Activated CD4-positive, alpha-beta memory T cell treated with anti-CD3 and anti-CD28 coated beads, Interleukin-2, amount 10 ng/mL, durations not matched to agents 7 days and 5 days (primary cell): ENCODE data around the gene ARHGAP25. TPM values are rescaled to one million over a fixed set of nuclear protein-coding genes. Genes with fewer than 3 reads are reported as not detected.
"Not testable (repeated sequence)": the region's sequence is repeated elsewhere in the genome, so short reads cannot be mapped to it uniquely, and the experiment has no call there.

Source experiments
- CTCF ChIA-PET: fragments of 350-600 bp; sonication (Branson Sonifier 250); formaldehyde crosslinking; loops from one replicate; lab custom pipeline; 2021; ENCODE audit warnings: antibody characterized with exemption, inconsistent platforms; lab: Charles Lee
- POLR2A ChIA-PET: fragments of 350-600 bp; sonication (Branson Sonifier 250); formaldehyde crosslinking; loops from one replicate; lab custom pipeline; 2021; ENCODE audit warnings: antibody characterized with exemption; lab: Charles Lee
- DNase-seq: peaks from one replicate; pipeline ENCODE4 v3.0.0-alpha.2; 2020
- H3K27ac Mint-ChIP-seq: one replicate; pipeline ENCODE4 v1.8.0; 2021; ENCODE audit warnings: mild to moderate bottlenecking, mixed read lengths
- H3K27me3 Mint-ChIP-seq: one replicate; pipeline ENCODE4 v1.8.0; 2021; ENCODE audit warnings: mixed read lengths
- H3K36me3 Mint-ChIP-seq: one replicate; pipeline ENCODE4 v1.8.0; 2021; ENCODE audit warnings: low read depth, mixed read lengths
- H3K4me1 Mint-ChIP-seq: one replicate; pipeline ENCODE4 v1.8.0; 2021; ENCODE audit warnings: mixed read lengths
- H3K4me3 Mint-ChIP-seq: one replicate; pipeline ENCODE4 v1.8.0; 2021; ENCODE audit warnings: mild to moderate bottlenecking, mixed read lengths
- H3K9me3 Mint-ChIP-seq: one replicate; pipeline ENCODE4 v1.8.0; 2021; ENCODE audit warnings: mixed read lengths
- total RNA-seq, 2 experiments: library from RNA; stranded (reverse); gene quantifications; one replicate each; pipeline ENCODE4 v1.2.3, GENCODE V29; 2021

The ARHGAP25 gene
- total RNA-seq, 2 experiments from 2014 or later = 128 to 132 TPM

DNA sequence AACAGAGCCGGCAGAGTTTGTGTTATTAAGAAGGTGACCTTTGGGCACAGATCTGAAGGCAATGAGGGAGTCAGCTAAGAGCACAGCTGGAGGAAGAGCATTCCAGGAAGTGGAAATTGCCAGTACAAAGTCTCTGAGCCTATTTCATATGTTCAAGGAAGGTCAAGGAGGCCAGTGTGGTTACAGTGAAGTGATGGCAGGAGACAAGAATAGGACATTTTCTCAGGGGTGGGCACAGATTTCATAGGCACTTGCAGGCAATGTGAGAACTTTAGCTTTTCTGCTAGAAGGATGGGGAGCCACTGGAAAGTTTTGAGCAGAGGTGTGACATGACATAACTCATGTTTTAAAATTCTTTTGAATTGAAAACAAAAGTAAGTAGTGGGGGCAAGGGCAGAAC lies 50.3 kb downstream of the ARHGAP25 start:
- CTCF ChIA-PET = interaction anchor here (1.7 kb wide), 1 partner anchor 76 kb away, joined by 4 read pairs; no protein-coding TSS in a partner anchor
- no peaks in the 10 kb centered on the region for H3K9me3 Mint-ChIP-seq
- peaks cover 39% of the 10 kb centered on the region for H3K36me3 Mint-ChIP-seq
- peaks cover 22% of the 10 kb centered on the region for H3K4me1 Mint-ChIP-seq
- no peaks in the 10 kb centered on the region for H3K27me3 Mint-ChIP-seq
- DNase-seq = no peak
- POLR2A ChIA-PET = no interaction called here
- no peak overlapping the region for H3K4me3 Mint-ChIP-seq
- H3K27ac Mint-ChIP-seq = no peak overlapping the region

DNA sequence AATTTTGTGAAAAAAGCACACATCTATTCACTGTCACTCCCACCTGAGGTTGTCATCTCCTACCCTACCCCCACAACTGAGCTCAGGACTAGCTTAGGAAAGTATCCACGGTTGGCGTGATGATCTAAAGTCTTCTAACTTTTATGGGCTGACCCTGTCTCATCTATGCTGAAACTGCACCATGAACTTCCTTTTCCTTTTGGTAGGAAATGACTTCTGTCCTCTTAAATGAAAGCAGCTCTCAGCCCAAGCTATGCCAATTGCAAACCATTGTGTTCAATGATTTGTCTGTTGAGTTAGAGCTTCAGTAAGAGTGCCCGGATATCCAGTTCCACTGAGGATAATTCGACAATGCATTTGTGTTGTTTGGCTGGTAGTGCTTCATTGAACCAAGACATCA lies 52.7 kb downstream of the ARHGAP25 start:
- POLR2A ChIA-PET = interaction anchor here (0.6 to 2.4 kb wide), 8 partner anchors 9 to 559 kb away, joined by 3 to 13 read pairs (median 4); no protein-coding TSS in a partner anchor
- Mint-ChIP-seq H3K27ac (no peak overlapping the region), H3K9me3 (no peaks in the 10 kb centered on the region), H3K36me3 (peaks cover 38% of the 10 kb centered on the region), H3K27me3 (no peaks in the 10 kb centered on the region), H3K4me1 (peaks cover 25% of the 10 kb centered on the region), H3K4me3 (no peak overlapping the region)
- CTCF ChIA-PET = interaction anchor here (1.0 to 3.4 kb wide), 3 partner anchors 11 to 36 kb away, joined by 3 to 15 read pairs (median 3); no protein-coding TSS in a partner anchor
- no peak for DNase-seq

DNA sequence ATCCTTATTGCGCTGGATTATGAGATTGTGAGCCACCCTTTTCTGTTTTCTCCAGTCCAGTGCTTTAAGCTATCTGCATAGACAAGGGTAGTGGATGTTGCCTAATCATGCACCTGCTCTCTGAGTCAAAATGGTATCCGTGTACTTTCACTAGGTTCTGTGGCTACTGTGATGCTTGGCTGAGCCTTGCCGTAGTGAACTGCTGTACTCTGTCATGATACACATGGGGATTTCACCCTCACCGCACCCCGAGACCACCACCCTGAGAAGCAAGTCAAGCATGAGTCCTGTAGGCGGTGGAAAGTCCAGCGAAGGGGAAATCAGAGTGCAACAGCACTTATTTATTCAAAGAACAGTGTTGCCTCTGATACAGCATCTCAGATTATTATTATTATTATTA lies 55.0 kb downstream of the ARHGAP25 start:
- ChIA-PET CTCF (interaction anchor here (1.1 to 1.2 kb wide), 2 partner anchors 24 to 40 kb away, joined by 3 read pairs; no protein-coding TSS in a partner anchor), POLR2A (interaction anchor here (0.8 to 2.4 kb wide), 3 partner anchors 15 to 323 kb away, joined by 3 to 13 read pairs (median 4); partner anchors contain the start of genes APLF and FBXO48)
- Mint-ChIP-seq H3K27ac (peak overlapping the region; percentile 27), H3K36me3 (peaks cover 53% of the 10 kb centered on the region), H3K4me3 (no peak overlapping the region), H3K27me3 (no peaks in the 10 kb centered on the region), H3K9me3 (no peaks in the 10 kb centered on the region), H3K4me1 (peaks cover 39% of the 10 kb centered on the region)
- no peak for DNase-seq

DNA sequence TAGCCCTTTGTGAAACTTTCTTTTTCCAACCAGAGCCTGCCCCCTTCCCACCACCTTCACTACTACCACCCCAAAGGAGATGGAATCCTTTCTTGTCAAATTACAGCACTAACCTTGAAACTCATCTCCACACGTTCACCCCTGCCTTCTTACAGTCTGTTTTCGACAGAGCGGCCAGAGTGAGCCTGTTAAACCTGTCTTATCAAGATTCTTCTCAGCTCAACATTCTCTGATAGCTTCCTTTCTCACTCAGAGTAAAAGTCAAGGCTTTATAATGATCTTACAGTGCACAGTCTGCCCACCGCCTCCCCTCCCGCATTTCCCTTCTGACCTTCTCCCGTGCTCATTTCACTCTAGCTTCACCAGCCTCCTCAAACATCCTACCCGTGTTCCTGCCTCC lies 56.0 kb downstream of the ARHGAP25 start:
- no peaks in the 10 kb centered on the region for H3K27me3 Mint-ChIP-seq
- H3K9me3 Mint-ChIP-seq = no peaks in the 10 kb centered on the region
- peak overlapping the region; percentile 29 for H3K27ac Mint-ChIP-seq
- CTCF ChIA-PET = interaction anchor here (1.0 to 2.4 kb wide), 4 partner anchors 11 to 327 kb away, joined by 3 to 8 read pairs (median 4); no protein-coding TSS in a partner anchor
- peaks cover 63% of the 10 kb centered on the region for H3K36me3 Mint-ChIP-seq
- no peak overlapping the region for H3K4me3 Mint-ChIP-seq
- POLR2A ChIA-PET = interaction anchor here (0.8 to 1.4 kb wide), 2 partner anchors 9 to 12 kb away, joined by 3 to 5 read pairs; no protein-coding TSS in a partner anchor
- DNase-seq = no peak
- H3K4me1 Mint-ChIP-seq = peaks cover 49% of the 10 kb centered on the region

GRCh38 chr2:68791914-68792313 lies 57.3 kb downstream of the ARHGAP25 start:
- Mint-ChIP-seq H3K27me3 (no peaks in the 10 kb centered on the region), H3K4me3 (no peak overlapping the region), H3K4me1 (peaks cover 62% of the 10 kb centered on the region), H3K36me3 (peaks cover 76% of the 10 kb centered on the region), H3K27ac (peak overlapping the region; percentile 61), H3K9me3 (no peaks in the 10 kb centered on the region)
- DNase-seq = no peak
- POLR2A ChIA-PET = interaction anchor here (1.1 to 1.5 kb wide), 4 partner anchors 10 to 116 kb away, joined by 3 to 5 read pairs (median 4); no protein-coding TSS in a partner anchor
- CTCF ChIA-PET = interaction anchor here (1.9 to 2.4 kb wide), 2 partner anchors 12 to 83 kb away, joined by 6 to 8 read pairs; no protein-coding TSS in a partner anchor

DNA sequence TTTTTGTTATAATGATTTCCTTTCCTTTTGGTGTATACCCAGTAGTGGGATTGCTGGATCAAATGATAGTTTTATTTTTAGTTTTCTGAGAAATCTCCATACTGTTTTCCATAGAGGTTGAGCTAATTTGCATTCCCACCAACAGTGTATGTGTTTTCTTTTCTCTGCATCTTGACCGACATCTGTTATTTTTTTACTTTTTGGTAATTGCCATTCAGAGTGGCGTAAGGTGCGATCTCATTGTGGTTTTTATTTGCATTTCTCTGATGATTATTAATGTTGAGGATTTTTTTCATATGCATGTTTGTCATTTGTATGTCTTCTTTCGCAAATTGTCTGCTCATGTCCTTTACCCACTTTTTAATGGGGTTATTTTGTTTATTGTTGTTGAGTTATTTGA lies 58.1 kb downstream of the ARHGAP25 start:
- peaks cover 85% of the 10 kb centered on the region for H3K36me3 Mint-ChIP-seq
- ChIA-PET CTCF (interaction anchor here (1.4 to 1.9 kb wide), 2 partner anchors 26 to 41 kb away, joined by 3 to 5 read pairs; no protein-coding TSS in a partner anchor), POLR2A (interaction anchor here (0.9 to 1.4 kb wide), 4 partner anchors 20 to 115 kb away, joined by 3 to 4 read pairs (median 3); no protein-coding TSS in a partner anchor)
- H3K4me3 Mint-ChIP-seq = no peak overlapping the region
- H3K27ac Mint-ChIP-seq = no peak overlapping the region
- H3K4me1 Mint-ChIP-seq = peaks cover 66% of the 10 kb centered on the region
- no peak for DNase-seq
- no peaks in the 10 kb centered on the region for H3K9me3 Mint-ChIP-seq
- H3K27me3 Mint-ChIP-seq = no peaks in the 10 kb centered on the region

- ChIA-PET CTCF (interaction anchor here (0.7 kb wide), 1 partner anchor 42 kb away, joined by 3 read pairs; no protein-coding TSS in a partner anchor), POLR2A (interaction anchor here (0.9 to 1.0 kb wide), 2 partner anchors 9 to 62 kb away, joined by 3 read pairs; partner anchors contain the start of gene ARHGAP25)
- Mint-ChIP-seq H3K36me3 (peaks cover 91% of the 10 kb centered on the region), H3K4me3 (no peak overlapping the region), H3K27ac (peak overlapping the region; percentile 80), H3K4me1 (peaks cover 72% of the 10 kb centered on the region), H3K9me3 (no peaks in the 10 kb centered on the region), H3K27me3 (no peaks in the 10 kb centered on the region)
- DNase-seq = no peak
These were observed 61.8 kb downstream of the ARHGAP25 start for GRCh38 chr2:68796295-68796905.

DNA sequence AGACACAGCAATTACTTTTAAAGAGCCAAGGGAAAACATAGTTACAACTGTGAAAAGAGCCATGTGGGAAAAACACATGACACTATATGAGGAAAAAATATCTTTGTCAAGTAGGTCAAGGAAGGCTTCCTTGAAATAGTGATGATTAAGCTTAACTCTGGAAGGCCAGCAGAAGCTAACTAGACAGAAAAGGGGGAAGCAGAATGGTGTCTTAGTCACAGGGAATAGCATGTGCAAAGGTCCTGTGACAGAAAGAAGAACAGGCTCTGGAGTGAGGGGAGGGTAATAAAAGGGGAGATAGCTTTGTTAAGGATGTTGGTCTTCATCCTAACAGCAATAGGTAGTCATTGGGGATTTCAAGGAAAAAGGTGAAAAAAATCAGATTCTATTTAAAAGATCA lies 64.0 kb downstream of the ARHGAP25 start:
- CTCF ChIA-PET = interaction anchor here (1.0 to 1.5 kb wide), 4 partner anchors 9 to 126 kb away, joined by 3 to 6 read pairs (median 4); no protein-coding TSS in a partner anchor
- no peak overlapping the region for H3K4me3 Mint-ChIP-seq
- no peak for DNase-seq
- H3K36me3 Mint-ChIP-seq = peaks cover 80% of the 10 kb centered on the region
- H3K27ac Mint-ChIP-seq = no peak overlapping the region
- no peaks in the 10 kb centered on the region for H3K9me3 Mint-ChIP-seq
- peaks cover 55% of the 10 kb centered on the region for H3K4me1 Mint-ChIP-seq
- H3K27me3 Mint-ChIP-seq = no peaks in the 10 kb centered on the region
- POLR2A ChIA-PET = interaction anchor here (0.7 kb wide), 1 partner anchor 14 kb away, joined by 3 read pairs; no protein-coding TSS in a partner anchor

GRCh38 chr2:68799140-68800026 lies 64.8 kb downstream of the ARHGAP25 start:
- Mint-ChIP-seq H3K4me3 (no peak overlapping the region), H3K27ac (no peak overlapping the region), H3K9me3 (no peaks in the 10 kb centered on the region), H3K27me3 (no peaks in the 10 kb centered on the region), H3K4me1 (peaks cover 47% of the 10 kb centered on the region), H3K36me3 (peaks cover 72% of the 10 kb centered on the region)
- POLR2A ChIA-PET = interaction anchor here (1.3 kb wide), 1 partner anchor 31 kb away, joined by 3 read pairs; no protein-coding TSS in a partner anchor
- CTCF ChIA-PET = interaction anchor here (1.4 to 1.5 kb wide), 2 partner anchors 48 to 126 kb away, joined by 3 to 6 read pairs; no protein-coding TSS in a partner anchor
- DNase-seq = no peak

DNA sequence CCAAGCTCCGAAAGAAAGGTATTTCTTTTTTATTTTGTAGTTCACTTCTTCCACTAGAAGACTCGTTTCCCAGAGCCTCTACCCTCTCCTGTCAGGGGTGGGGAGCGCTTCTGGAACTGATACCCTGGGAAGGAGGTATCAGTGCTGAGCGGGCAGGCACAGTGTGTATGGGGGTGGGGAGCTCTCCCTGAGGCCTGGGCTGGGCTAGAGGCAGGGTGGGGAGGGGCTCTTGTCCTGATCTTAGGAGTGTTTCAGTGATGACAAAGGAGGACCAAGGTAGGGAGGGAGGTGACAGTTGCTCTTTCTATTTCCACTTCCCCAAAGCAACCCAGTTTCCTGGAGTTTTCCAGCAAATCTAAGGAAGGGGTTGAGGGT lies 65.4 kb downstream of the ARHGAP25 start:
- POLR2A ChIA-PET = interaction anchor here (1.3 kb wide), 1 partner anchor 30 kb away, joined by 3 read pairs; no protein-coding TSS in a partner anchor
- Mint-ChIP-seq H3K36me3 (peaks cover 65% of the 10 kb centered on the region), H3K27ac (no peak overlapping the region), H3K27me3 (no peaks in the 10 kb centered on the region), H3K4me1 (peaks cover 40% of the 10 kb centered on the region), H3K4me3 (no peak overlapping the region), H3K9me3 (no peaks in the 10 kb centered on the region)
- DNase-seq = no peak
- CTCF ChIA-PET = no interaction called here

DNA sequence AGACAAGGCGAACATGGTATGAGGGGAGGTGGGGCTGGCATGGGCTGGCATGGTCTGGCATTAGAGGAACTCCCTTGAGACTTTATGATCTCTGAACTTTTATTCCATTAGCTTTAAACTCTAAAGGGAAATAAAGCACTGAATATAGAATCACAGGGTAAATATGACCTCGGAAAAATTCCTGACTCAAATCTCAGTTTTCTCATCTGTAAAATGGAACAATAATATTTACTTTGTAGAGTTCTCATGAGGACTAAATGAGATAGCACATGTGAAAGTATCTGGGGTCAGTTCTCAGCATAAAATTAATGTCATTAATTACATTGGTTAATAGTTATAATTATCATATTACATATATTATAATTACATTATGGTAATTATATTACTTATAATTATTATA lies 65.9 kb downstream of the ARHGAP25 start:
- Mint-ChIP-seq H3K36me3 (peaks cover 60% of the 10 kb centered on the region), H3K9me3 (no peaks in the 10 kb centered on the region), H3K27ac (no peak overlapping the region), H3K4me1 (peaks cover 38% of the 10 kb centered on the region), H3K4me3 (no peak overlapping the region), H3K27me3 (no peaks in the 10 kb centered on the region)
- no peak for DNase-seq
- ChIA-PET CTCF (interaction anchor here (0.6 kb wide), 1 partner anchor 49 kb away, joined by 4 read pairs; no protein-coding TSS in a partner anchor), POLR2A (interaction anchor here (1.3 kb wide), 2 partner anchors 9 to 30 kb away, joined by 3 read pairs; no protein-coding TSS in a partner anchor)

DNA sequence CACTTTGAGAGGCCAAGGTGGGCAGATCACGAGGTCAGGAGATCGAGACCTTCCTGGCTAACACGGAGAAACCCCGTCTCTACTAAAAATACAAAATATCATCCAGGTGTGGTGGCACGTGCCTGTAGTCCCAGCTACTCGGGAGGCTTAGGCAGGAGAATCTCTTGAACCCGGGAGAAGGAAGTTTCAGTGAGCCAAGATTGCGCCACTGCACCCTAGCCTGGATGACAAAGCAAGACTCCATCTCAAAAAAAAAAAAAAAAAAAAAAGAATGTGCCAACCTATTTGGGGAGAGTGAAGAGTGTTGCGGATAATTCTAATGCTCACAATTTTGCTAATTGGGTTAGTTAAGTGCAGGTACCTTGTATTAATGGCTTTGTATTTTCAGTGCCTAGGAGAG lies 67.5 kb downstream of the ARHGAP25 start:
- not testable (repeated sequence) for H3K27ac Mint-ChIP-seq, H3K4me3 Mint-ChIP-seq, DNase-seq, H3K9me3 Mint-ChIP-seq, H3K27me3 Mint-ChIP-seq
- peaks cover 55% of the 10 kb centered on the region for H3K36me3 Mint-ChIP-seq
- H3K4me1 Mint-ChIP-seq = peaks cover 36% of the 10 kb centered on the region
- ChIA-PET CTCF (interaction anchor here (1.0 to 2.1 kb wide), 2 partner anchors 51 to 123 kb away, joined by 3 to 10 read pairs; no protein-coding TSS in a partner anchor), POLR2A (interaction anchor here (1.4 kb wide), 1 partner anchor 14 kb away, joined by 3 read pairs; no protein-coding TSS in a partner anchor)
